SK-N-MC (cell line): ENCODE measurements around the gene NRIP2.

Experiments
- EZH2 ChIP-seq: fragments of 200-600 bp; sonication (generic); IDR thresholded peaks from one replicate; pipeline ENCODE4 v1.6.1; 2017; ENCODE audit warnings: antibody characterized with exemption
- FOXP2 ChIP-seq: optimal IDR thresholded peaks from 2 replicates; pipeline ENCODE3; 2011; ENCODE audit warnings: mild to moderate bottlenecking, moderate library complexity; ENCODE audit not compliant: insufficient read depth; ENCODE audit errors: extremely low read length, control extremely low read depth
- POLR2AphosphoS5 ChIP-seq: IDR thresholded peaks from 2 replicates; pipeline ENCODE4 v1.6.1; 2012; ENCODE audit warnings: mild to moderate bottlenecking, low read depth, low read length, borderline replicate concordance

DNA sequence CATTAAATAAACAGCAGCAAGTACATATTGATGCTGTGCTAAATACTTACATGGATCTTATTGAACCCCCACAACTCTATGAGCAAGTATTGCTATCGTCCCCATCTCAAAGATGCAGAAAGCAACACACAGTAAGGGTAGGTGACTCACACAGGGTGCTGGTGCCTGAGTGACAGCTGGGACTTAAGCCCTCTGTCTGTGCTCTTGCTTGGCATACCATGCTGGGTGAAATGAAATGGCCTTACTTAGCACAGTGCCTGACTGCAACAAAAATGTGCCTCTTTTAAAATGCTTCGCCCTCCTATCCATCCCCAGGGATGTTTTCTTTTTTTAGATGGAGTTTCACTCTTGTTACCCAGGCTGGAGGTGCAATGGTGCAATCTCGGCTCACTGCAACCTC is 21.2 kb upstream of the NRIP2 start:
- TF ChIP-seq EZH2: no peak
- TF ChIP-seq POLR2AphosphoS5: no peak
- TF ChIP-seq FOXP2: no peak
